Head of caudate nucleus (tissue), 42 donors: ENCODE results near the gene ACTL10.

Experiments
- DNase-seq, 42 donors: peaks; one replicate each; pipeline versions ENCODE4 v3.0.0 to v3.0.0-alpha.2; 2020 to 2021; ENCODE audit warnings: mixed read lengths in 7 of 42
- intact Hi-C: fragments of 100-400 bp; cut with DNase I; formaldehyde crosslinking; loops from one replicate; pipeline ENCODE4 v1.15.0; 2022

Gene ACTL10

GRCh38 chr20:33703498-33704137 lies 36.9 kb downstream of the ACTL10 start:
- DNase-seq: no peak
- intact Hi-C loops: no loop called here

- intact Hi-C loops: no loop called here
- DNase-seq: peak in 9 of 42 donors; percentile 29 to 66 (median 51)
Measured at GRCh38 chr20:33704197-33704924, 37.6 kb downstream of the ACTL10 start.

GRCh38 chr20:33707668-33708067 lies 40.9 kb downstream of the ACTL10 start:
- intact Hi-C loops: no loop called here
- no peak for DNase-seq

GRCh38 chr20:33709398-33709797 lies 42.7 kb downstream of the ACTL10 start:
- DNase-seq: no peak
- intact Hi-C loops: no loop called here

- DNase-seq: peak in 3 of 42 donors; percentile 23 to 57 (median 23)
- intact Hi-C loops: no loop called here
Measured at GRCh38 chr20:33709905-33710541, 43.3 kb downstream of the ACTL10 start.

GRCh38 chr20:33710681-33711445 lies 44.1 kb downstream of the ACTL10 start:
- intact Hi-C loops: no loop called here
- no peak for DNase-seq

- intact Hi-C loops: no loop called here
- no peak for DNase-seq
Measured at GRCh38 chr20:33711446-33711738, 44.6 kb downstream of the ACTL10 start.

GRCh38 chr20:33713865-33714367 lies 47.2 kb downstream of the ACTL10 start:
- no peak for DNase-seq
- intact Hi-C loops: no loop called here

- intact Hi-C loops: no loop called here
- DNase-seq: no peak
Measured at GRCh38 chr20:33716498-33716897, 49.8 kb downstream of the ACTL10 start.
